NCI-H2196 treated with DMSO at 0.1 percent for 48 hours (cell line): ENCODE data around the gene PLPPR3.
"Not testable (repeated sequence)": the region's sequence is repeated elsewhere in the genome, so short reads cannot be mapped to it uniquely, and the experiment has no call there.

ENCODE experiments used
- DNase-seq: peaks from one replicate; lab custom pipeline; 2025; ENCODE audit not compliant: unreplicated experiment; lab: John Stamatoyannopoulos, UW

PLPPR3 gene

DNA sequence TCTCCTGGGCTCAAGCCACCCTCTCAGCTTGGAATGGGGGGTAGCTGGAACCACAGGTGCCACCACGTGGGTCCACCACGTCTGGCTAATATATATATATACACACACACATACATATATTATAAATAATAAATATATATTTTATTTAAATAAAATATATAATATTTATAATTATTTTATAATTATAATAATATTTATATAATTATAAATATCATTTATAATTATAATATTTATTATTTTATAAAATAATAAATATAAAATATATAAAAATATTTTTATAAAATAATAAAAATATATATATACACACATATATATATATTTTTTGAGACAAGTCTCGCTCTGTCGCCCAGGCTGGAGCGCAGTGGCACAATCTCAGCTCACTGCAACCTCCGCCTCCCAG lies 32.8 kb upstream of the PLPPR3 start:
- DNase-seq = no peak

DNA sequence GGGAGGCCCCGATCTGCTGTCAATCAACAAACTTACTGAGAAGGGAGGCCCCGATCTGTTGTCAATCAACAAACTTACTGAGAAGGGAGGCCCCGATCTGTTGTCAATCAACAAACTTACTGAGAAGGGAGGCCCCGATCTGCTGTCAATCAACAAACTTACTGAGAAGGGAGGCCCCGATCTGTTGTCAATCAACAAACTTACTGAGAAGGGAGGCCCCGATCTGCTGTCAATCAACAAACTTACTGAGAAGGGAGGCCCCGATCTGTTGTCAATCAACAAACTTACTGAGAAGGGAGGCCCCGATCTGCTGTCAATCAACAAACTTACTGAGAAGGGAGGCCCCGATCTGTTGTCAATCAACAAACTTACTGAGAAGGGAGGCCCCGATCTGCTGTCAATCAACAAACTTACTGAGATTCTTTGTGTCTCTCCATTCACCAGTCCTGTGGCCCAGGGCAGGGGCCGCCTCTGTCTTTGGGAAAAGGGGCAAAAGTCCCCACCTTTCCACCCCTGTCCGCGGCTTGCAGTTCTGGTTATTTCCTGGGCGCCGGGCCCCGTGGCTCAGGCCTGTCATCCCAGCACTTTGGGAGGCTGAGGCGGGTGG lies 32.0 kb upstream of the PLPPR3 start:
- DNase-seq = not testable (repeated sequence)

DNA sequence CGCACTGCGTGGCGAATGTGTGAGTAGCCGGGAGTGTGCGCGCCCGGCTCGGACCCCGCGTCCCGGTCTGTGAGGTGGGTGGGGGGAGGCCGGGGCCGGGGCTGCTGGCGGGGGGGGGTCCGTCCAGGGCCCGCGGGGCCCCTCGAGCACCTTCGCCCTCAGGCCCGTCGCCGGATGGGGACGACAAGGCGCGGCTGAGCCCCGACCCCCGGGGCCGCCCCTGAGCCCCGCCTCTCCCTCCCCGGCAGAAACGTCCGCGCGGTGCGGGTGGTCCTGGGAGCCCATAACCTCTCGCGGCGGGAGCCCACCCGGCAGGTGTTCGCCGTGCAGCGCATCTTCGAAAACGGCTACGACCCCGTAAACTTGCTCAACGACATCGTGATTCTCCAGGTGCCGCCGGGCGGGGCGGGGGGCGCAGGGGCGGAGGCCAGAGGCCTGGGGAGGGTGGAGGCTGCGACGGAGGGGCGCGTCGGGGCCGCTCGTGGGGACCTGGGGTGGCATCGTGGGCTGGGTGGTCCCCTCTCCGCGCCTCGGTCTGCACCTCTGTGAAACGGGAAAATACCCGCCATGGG lies 31.3 kb upstream of the PLPPR3 start:
- no peak for DNase-seq

DNA sequence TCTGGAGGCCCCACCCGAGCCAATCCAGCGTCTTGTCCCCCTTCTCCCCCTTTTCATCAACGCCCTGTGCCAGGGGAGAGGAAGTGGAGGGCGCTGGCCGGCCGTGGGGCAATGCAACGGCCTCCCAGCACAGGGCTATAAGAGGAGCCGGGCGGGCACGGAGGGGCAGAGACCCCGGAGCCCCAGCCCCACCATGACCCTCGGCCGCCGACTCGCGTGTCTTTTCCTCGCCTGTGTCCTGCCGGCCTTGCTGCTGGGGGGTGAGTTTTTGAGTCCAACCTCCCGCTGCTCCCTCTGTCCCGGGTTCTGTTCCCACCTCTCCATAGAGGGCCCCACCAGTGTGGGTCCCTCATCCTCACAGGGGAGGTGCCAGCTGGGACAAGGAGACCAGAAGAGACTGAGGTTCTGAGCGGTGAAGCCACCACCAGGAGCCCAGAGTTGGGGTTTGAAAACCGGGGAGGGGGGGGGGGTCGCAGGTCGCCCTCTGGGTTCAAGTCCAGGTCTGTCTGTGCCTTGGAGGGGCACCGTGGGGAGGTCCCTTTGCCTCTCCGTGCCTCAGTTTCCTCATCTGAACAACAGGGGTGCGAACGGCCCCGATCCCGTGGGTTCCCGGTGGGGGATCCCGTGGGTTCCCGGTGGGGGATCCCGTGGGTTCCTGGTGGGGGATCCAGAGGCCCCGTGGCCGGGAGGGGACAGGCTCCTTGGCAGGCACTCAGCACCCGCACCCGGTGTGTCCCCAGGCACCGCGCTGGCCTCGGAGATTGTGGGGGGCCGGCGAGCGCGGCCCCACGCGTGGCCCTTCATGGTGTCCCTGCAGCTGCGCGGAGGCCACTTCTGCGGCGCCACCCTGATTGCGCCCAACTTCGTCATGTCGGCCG lies 30.6 kb upstream of the PLPPR3 start, which contains the start of gene ELANE:
Gene ELANE, plus strand, starts transcription at position 168 of the 878 bp plus-strand sequence. Its CDS starts 26 bp downstream, at position 194.
- DNase-seq = no peak

DNA sequence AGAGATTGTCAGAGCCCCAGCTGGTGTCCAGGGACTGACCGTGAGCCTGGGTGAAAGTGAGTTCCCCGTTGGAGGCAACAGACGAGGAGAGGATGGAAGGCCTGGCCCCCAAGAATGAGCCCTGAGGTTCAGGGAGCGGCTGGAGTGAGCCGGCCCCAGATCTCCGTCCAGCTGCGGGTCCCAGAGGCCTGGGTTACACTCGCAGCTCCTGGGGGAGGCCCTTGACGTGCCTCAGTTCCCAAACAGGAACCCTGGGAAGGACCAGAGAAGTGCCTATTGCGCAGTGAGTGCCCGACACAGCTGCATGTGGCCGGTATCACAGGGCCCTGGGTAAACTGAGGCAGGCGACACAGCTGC lies 29.2 kb upstream of the PLPPR3 start:
- no peak for DNase-seq

DNA sequence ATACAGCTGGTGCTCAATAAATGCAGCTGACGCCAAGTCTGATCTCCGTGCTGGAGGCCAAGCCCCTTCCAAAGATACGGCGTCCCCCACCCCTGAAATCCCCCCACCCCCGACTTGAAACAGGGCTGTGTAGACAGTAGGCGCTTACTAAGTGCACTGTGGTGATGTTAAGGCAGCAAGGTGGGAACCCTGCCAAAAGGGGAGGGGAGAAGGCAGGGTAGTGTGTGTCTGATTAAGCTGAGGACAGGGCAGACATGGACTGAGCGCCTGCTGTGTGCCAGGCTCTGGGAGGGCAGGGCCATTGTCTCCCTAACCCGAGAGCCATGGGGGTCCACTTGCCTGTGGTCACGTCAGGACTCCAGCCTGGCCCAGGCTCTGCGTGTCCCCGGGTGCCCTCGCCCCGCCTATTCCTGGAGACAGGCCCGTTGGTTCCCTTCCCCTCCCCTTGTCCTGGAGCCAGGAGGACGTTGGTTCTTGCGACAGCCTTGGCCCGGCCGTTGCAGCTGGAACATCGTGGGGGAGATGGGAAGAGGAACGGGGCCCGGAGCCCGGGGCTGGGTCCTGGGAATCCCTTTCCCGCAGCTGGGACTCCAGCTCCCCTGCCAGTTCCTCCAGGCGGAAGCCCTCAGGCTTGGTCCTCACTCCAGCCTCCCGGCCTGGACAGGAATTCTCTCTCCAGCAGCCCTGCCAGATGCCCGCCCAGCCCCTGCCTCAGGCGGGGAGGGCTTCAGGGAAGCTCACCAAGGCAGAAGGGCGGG lies 28.6 kb upstream of the PLPPR3 start:
- DNase-seq = peak; percentile 76

DNA sequence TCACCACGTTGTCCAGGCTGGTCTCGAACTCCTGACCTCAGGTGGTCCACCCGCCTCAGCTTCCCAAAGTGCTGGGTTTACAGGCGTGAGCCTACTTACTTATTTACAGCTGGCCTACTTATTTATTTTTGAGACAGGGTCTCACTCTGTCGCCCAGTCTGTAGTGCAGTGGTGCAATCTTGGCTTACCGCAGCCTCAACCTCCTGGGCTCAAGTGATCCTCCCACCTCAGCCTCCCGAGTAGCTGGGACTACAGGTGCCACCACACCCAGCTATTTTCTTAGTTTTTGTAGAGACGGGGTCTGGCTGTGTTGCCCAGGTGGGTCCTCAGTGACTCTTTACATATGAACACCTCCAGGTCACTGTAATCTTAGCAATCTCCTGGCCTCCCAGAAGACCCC lies 27.4 kb upstream of the PLPPR3 start:
- not testable (repeated sequence) for DNase-seq

DNA sequence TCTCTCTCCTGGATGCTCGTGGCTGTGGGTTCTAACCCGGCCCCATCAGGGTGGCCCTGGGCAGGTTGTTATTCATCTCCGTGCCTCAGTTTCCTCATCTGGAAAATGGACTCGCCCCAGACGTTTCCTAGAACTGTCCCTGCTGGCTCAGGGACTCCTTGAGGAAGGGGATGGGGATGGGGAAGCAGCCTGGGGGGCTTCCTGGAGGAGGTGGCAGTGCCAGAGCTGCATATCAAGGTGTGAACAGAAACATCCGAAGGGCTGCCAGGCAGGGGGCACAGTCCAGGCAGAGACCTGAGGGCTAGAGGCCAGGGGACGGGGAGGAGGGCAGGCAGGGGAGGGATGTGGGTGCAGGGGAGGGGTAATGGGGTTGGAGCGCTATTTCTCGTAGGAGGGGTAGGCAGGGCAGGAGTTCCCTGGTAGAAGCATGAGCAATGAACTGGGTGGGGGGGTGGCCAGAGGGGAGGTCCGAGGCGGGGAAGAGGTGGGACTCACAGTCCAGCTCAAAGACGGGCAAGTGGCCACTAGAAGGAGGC lies 26.7 kb upstream of the PLPPR3 start:
- DNase-seq = no peak

DNA sequence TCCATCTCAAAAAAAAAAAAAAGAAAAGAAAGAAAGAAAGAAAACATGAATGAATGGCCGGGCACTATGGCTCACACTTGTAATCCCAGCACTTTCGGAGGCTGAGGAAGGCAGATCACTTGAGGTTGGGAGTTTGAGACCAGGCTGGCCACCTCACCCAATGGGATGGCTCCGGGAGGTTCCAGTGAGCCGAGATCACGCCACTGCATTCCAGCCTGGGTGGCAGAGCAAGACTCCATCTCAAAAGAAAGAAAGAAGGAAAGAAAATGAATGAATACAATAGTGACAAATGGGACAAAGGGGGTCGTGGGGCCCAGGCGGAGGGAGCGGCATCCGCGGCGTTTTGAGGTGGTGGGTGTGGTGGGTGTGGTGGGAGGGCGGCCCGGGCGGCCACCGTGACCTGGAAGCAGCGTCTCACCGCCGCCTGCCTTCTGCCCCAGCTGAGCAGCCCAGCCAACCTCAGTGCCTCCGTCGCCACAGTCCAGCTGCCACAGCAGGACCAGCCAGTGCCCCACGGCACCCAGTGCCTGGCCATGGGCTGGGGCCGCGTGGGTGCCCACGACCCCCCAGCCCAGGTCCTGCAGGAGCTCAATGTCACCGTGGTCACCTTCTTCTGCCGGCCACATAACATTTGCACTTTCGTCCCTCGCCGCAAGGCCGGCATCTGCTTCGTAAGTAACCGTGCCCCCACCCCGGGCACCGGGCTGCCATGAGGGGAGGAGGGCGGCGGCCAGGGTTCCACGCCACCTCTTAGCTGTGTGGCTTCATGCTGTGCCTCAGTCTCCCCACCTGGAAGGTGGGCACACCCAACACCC lies 24.2 kb upstream of the PLPPR3 start:
- no peak for DNase-seq

DNA sequence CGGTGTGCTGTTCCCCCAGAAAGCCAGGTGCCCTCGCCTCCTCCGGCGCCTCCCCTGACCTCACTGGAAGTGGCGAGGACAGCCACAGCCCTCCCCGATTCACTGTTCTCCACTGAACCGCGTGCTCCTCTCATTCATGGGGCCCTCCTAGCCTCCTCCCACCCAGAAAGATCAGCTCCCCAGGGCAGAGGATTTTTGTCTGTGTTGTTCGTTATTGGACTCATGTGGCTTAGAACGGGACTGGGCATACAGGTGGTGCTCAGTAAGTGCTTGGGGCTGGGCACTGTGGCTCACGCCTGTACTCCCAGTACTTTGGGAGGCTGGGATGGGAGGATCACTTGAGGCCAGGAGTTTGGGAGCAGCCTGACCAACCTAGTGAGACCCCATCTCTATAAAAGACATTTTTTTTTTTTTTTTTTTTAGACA lies 22.8 kb upstream of the PLPPR3 start:
- DNase-seq = no peak

DNA sequence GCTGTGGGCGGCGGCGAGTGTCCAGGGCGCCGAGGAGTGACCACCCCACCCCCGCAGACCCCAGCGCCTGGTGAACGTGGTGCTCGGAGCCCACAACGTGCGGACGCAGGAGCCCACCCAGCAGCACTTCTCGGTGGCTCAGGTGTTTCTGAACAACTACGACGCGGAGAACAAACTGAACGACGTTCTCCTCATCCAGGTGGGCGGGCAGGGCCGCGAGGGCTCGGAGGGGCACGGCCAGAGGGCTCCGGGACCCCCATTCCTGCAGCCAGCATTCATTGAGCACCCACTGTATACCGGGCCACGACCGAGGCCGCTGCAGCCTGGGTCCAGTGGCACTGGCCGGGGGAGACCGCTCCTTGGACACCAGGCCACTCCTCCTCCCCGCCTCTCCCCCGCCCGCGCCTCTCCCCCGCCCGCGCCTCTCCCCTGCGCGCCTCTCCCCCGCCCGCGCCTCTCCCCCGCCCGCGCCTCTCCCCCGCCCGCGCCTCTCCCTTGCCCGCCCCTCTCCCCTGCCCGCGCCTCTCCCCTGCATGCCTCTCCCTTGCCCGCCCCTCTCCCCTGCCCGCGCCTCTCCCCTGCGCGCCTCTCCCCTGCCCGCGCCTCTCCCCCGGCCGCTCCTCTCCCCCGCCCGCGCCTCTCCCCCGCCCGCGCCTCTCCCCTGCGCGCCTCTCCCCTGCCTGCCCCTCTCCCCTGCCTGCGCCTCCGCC lies 22.2 kb upstream of the PLPPR3 start:
- peak; percentile 41 for DNase-seq

DNA sequence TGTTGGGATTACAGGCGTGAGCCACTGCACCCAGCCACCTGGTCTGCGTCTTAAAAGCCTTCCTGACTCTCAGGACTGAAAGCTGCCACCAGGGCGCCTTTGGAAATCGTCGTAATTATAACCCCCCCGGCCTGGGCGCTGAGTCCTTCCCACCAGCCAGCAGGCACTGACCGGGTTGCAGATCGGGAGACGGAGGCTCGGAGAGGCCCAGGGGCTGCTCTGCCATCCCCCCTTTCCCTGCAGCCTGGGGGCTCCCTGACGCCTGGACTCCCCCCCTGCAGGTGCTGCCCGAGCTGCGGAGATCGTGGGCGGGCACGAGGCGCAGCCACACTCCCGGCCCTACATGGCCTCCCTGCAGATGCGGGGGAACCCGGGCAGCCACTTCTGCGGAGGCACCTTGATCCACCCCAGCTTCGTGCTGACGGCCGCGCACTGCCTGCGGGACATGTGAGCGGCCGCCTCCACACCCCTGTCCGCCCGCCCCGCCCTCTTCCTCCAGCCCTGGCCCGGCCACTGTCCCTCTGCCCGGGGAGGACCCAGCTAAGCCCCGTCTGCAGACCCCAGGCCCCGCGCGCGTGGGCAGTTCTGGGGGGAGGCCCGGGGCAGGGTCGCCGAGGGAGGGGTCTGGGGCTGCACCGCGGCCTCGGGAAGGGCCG lies 21.6 kb upstream of the PLPPR3 start:
- no peak for DNase-seq

DNA sequence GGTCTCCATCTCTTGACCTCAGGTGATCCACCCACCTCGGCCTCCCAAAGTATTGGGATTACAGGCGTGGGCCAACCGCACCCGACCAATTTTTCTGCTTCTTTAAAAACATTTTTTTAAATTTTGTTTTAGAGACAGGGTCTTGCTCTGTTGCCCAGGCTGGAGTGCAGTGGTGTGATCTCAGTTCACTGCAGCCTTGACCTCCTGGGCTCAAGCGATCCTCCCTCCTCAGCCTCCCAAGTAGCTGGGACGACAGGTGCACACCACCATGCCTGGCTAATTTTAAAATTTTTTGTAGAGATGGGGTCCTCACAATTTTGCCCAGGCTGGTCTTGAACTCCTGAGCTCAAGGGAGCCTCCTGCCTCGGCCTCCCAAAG lies 21.0 kb upstream of the PLPPR3 start:
- not testable (repeated sequence) for DNase-seq

DNA sequence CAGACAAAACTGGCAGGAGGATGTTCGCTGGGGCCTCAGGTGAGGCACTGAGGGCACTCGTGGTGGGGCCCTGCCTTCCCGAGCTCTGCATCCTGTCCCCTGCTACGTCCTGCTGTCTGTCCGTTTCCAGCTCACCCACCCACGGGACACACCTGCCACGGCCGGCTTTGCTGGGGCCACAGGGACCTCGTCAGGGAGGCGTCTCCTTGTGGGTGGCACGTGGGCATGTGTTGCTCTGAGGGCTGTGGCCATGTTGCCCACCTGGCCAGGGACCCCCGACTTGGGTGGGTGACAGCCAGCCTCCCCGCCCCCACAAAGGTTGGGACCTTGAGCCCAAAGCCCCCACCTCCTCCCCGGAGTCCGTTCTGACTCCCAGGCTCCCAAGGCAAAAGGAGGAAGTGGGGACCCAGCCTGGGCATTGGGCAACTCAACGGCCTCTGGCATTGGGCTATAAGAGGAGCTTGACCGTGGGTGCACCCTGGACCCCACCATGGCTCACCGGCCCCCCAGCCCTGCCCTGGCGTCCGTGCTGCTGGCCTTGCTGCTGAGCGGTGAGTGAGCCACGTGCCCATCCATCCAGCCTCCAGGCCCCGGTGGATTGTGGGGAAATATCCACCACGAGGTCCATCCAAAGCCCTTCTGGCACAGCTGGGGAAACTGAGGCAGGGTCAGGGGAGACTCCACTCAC lies 18.9 kb upstream of the PLPPR3 start, which contains the start of gene PRTN3:
Gene PRTN3, plus strand, starts transcription at position 481 of the 688 bp plus-strand sequence. Its CDS starts 10 bp downstream, at position 491.
- DNase-seq = no peak

DNA sequence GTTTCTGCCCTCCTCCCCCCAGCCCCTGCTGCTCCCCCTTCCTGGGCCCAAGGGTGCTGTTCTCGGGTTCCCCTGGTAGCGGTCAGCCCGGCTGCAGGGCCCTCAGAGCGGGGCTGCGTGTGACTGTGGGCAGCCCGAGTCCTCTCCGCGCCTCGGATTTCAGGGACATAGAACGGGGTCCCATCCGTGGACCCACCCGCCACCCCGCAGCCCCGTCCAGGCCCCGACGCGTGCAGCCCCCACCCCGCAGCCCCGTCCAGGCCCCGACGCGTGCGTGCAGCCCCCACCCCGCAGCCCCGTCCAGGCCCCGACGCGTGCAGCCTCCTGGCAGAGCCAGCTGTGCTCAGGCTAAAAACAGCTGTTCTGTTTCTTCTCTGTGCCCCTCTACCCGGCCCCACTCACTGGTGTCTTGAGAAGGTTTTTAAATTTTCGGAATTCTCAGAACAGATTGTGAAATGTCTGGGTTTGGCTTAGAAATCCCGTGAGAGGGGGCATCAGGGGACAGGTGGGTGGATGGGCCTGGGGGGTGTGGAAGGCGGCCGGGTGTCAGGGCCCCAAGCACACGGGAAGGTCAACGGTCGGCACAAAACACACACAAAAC lies 13.6 kb upstream of the PLPPR3 start:
- no peak for DNase-seq

DNA sequence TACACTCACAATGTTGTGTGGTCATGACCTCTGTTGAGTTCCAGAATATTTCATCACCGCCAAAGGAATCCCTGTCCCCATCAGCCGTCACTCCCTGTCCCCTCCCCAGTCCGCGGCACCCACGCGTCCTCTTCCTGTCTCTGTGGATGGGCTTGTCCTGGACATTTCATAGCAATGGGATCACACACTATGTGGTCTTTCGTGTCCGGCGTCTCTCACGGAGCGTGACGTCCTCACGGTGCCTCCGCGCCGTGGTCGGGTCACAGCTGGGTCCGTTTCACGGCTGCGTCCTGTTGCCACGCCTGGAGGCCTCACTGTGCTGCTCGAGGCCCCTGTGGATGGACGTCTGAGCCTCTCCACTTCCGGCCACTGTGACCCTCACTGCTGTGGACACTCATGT lies 12.5 kb upstream of the PLPPR3 start:
- no peak for DNase-seq

DNA sequence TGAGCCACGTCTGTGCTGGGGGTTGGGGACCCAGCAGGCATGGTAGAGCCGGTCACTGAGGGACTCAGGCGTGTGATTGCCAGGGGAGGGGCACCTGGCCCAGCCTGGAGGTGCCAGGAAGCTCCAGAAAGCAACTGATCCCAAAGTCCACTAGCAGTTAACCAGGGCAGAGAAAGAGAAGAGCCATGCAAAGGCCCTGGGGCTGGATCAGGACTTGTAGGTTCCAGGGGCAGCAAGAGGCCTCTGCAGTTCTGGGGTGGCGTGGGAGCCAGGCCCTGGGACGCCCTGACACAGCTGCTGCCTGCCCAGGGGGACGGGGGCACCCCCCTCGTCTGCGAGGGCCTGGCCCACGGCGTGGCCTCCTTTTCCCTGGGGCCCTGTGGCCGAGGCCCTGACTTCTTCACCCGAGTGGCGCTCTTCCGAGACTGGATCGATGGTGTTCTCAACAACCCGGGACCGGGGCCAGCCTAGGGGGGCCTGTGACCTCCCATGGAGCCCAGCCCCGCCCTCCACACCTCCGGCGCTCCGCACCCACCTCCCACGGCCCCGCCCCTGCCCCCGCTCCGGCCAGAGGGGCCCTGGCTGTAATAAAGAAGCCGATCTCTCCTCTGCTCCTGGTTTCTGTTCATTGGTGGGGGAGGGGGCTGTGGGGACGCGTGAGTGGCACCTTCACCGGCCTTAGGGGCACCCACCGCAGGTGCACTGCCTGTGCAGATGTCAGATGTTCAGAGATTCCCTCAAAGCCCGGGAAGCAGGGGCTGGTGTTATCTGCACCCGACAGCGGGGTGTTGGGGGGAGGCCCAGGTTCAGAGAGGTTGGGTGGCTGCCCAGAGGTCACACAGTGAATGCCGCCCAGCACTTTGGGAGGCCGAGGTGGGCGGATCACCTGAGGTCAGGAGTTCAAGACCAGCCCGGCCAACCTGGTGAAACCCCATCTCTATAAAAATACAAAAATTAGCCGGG lies 9.9 kb upstream of the PLPPR3 start:
- no peak for DNase-seq
